Measurements from ENCODE around the gene UST.

DNA sequence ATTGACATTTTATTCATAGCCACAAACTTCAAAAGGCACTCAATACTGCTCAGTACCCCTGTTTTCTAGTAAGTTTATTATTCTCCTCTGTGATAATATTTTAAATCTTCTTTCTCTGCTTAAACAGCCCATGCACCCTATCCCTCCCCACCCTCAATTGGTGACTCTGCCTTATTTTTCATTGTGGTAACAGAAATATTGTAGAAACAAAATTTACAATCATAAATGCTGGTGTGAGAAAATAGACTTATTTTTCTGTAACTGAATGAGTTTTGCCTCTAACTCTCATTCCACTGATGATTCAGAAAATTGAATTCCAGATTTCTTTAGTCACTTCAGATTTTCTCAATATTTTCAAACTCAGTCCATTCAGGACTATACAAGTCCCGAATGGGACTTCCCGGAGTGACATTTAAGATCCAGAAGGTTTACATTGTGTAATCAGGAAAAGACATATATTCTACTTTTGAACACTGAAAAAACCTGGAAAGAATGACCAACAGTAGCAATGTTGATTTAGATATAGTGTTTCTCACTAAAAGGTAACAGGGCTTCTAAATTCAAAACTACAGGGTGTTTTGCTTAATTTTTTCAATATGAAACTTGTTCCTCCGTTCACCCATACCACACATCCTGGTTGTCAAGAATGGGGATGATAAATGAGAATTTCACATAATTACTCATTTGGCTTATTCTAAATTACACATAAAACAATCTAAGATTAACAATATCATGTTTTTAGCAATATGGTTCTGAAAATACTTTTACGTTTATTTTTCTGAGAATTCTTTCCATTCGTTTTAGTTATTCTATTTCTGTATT lies 34.8 kb upstream of the UST start:
- TF ChIP-seq CTCF (conservative IDR thresholded peaks at IDR 0.05 in 1 of 2, IDR thresholded peaks at IDR 0.05 in 1 of 2; ENCODE audit: extremely low read depth in 1 of 2, insufficient read depth in 1 of 2, low read depth in 1 of 2, low read length in 2 of 2) (no peak), EZH2 (IDR thresholded peaks at IDR 0.05; ENCODE audit: borderline replicate concordance, low read length) (no peak)

Measured in mammary epithelial cell (primary cell).